ENCODE measurements around the gene MACROD1. TPM values are rescaled to one million over a fixed set of nuclear protein-coding genes. Genes with fewer than 3 reads are reported as not detected.

MACROD1 gene
- total and polyA plus RNA-seq, 7 donors, result 147 to 281 (median 180) TPM

DNA sequence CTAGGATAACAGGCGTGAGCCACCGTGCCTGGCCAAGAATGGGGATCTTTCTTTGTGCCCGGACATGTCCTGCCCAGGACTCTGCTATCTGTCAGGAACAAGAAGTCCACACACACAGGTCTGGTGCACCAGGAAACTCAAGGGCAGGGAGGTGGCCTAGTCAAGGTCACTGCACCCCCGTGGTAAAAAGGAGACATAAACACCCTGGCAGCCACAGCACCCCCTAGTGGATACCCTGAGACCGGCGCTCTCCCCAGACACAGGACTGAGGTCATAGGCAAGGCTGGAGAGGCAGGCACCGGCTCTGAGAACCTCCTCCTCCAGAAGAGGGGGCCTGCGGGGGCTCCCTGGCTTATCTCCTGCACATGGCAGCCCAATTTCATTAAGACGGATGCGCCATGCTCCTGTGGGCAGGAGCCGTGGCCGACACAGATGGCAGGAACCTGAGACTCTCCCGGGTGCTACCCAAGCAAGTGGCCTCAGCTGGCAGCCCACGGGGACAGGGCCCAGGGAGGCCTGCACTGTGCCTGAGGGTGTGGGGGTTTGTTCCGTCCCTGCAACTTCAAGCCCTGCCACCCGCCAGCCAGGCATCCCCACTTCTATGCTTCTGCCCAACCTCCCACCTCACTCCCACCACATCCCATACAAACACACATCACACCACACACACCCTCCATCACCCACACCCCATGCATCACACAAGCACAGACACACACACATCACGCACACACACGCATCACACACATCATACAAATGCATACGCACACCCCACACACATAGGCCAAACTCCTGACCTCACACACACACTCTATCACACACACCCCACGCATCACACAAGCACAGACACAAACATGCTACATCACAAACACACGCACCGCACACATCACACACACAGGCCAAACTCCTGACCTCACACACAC lies 19.6 kb downstream of the MACROD1 start:
- ATAC-seq, result peak in 3 of 4 donors; percentile 24 to 41 (median 25)
- H3K27ac ChIP-seq, result no peak overlapping the region
- intact Hi-C loops (cut with DNase I), result loop anchor here in 1 of 2 donors (5.0 kb wide), 1 partner anchor 44 kb away; no protein-coding TSS in a partner anchor
- WGBS, 3 donors, result 65 to 73% (median 68%) methylated on average over 22 of the region's 22 CpGs
- no peak overlapping the region for H3K4me3 ChIP-seq
- H3K27me3 ChIP-seq (ENCODE audit: insufficient read depth in 3 of 3, low read length in 2 of 3), result no peaks in the 10 kb centered on the region
- TF ChIP-seq, protein P1, sequence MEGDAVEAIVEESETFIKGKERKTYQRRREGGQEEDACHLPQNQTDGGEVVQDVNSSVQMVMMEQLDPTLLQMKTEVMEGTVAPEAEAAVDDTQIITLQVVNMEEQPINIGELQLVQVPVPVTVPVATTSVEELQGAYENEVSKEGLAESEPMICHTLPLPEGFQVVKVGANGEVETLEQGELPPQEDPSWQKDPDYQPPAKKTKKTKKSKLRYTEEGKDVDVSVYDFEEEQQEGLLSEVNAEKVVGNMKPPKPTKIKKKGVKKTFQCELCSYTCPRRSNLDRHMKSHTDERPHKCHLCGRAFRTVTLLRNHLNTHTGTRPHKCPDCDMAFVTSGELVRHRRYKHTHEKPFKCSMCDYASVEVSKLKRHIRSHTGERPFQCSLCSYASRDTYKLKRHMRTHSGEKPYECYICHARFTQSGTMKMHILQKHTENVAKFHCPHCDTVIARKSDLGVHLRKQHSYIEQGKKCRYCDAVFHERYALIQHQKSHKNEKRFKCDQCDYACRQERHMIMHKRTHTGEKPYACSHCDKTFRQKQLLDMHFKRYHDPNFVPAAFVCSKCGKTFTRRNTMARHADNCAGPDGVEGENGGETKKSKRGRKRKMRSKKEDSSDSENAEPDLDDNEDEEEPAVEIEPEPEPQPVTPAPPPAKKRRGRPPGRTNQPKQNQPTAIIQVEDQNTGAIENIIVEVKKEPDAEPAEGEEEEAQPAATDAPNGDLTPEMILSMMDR (IDR thresholded peaks at IDR 0.05), result peak; percentile 43
- peaks cover 0 to 5% of the 10 kb centered on the region in 2 donors for H3K36me3 ChIP-seq (ENCODE audit: insufficient read depth in 1 of 2, low read depth in 1 of 2)
- DNase-seq, result peak; percentile 45 to 66
- H3K9me3 ChIP-seq, result no peaks in the 10 kb centered on the region
- H3K4me1 ChIP-seq, result peaks cover 48% of the 10 kb centered on the region

DNA sequence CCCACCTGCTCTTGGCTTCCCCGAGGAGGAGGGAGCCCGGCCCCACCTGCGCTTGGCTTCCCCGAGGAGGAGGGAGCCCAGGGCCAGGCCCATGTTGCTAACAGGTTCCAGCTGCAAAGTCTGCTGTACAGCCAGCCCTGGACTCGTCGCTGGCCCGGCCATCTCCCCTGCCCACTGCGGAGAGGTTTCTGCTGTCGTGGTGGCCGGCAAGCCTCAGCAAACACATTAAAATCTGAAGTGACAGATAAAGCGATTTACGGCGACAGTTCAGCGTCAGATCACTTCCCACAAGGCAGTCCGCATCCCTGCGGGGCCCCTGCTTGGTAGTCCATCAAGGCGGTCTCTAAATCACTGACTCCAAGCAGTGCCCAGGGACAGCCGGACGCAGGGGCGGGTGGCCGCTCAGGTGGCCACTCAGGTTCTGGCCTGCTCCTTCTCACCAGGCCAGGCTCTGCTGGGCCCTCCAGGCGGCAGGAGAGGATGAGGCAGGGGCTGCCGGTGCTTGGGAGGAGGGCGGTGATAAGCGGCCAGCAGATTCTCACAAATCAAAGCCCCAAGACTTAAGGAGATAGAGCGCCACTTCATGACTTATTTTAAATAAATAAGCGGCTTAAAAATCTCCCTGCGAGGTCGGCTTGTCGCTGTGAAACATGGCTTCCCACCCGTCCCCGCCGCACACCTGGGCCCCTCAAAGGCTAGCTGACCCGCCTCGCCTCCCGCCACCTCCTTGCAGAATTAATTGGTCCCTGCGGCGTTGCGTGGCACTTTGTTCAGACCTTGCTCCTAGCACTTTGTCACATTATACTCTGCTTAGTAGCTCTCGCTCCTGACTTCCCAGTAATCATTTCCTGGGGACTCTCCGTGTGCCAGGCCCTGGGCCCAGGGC lies 21.1 kb downstream of the MACROD1 start:
- Histone ChIP-seq H3K27me3 (ENCODE audit: insufficient read depth in 3 of 3, low read length in 2 of 3) (no peaks in the 10 kb centered on the region), H3K27ac (no peak overlapping the region), H3K9me3 (no peaks in the 10 kb centered on the region), H3K36me3 (ENCODE audit: insufficient read depth in 1 of 2, low read depth in 1 of 2) (peaks cover 0 to 4% of the 10 kb centered on the region in 2 donors), H3K4me3 (no peak overlapping the region), H3K4me1 (peaks cover 43% of the 10 kb centered on the region)
- intact Hi-C loops (cut with DNase I), result loop anchor here in 1 of 2 donors (5.0 kb wide), 1 partner anchor 43 kb away; no protein-coding TSS in a partner anchor
- DNase-seq (no peak), ATAC-seq (no peak)
- 91 to 93% (median 92%) methylated on average over 41 of the region's 41 CpGs for WGBS, 3 donors
- TF ChIP-seq, protein P1 (IDR thresholded peaks at IDR 0.05), result no peak

- no peaks in the 10 kb centered on the region for H3K36me3 ChIP-seq (ENCODE audit: insufficient read depth in 1 of 2, low read depth in 1 of 2)
- H3K27me3 ChIP-seq (ENCODE audit: insufficient read depth in 3 of 3, low read length in 2 of 3), result no peaks in the 10 kb centered on the region
- H3K27ac ChIP-seq, result no peak overlapping the region
- H3K4me3 ChIP-seq, result no peak overlapping the region
- ATAC-seq (peak in 1 of 4 donors; percentile 16), DNase-seq (no peak)
- 37 to 70% (median 38%) methylated on average over 21 of the region's 21 CpGs for WGBS, 3 donors
- H3K9me3 ChIP-seq, result no peaks in the 10 kb centered on the region
- H3K4me1 ChIP-seq, result peaks cover 24% of the 10 kb centered on the region
- intact Hi-C loops (cut with DNase I), result no loop called here
- TF ChIP-seq, protein P1 (IDR thresholded peaks at IDR 0.05), result no peak
These were observed 24.7 kb downstream of the MACROD1 start for GRCh38 chr11:64141081-64141783.

GRCh38 chr11:64140082-64140481 lies 25.8 kb downstream of the MACROD1 start:
- ATAC-seq, result no peak
- TF ChIP-seq, protein P1 (IDR thresholded peaks at IDR 0.05), result no peak
- Histone ChIP-seq H3K36me3 (ENCODE audit: insufficient read depth in 1 of 2, low read depth in 1 of 2) (no peaks in the 10 kb centered on the region), H3K9me3 (no peaks in the 10 kb centered on the region), H3K4me1 (peaks cover 26% of the 10 kb centered on the region), H3K27ac (no peak overlapping the region), H3K27me3 (ENCODE audit: insufficient read depth in 3 of 3, low read length in 2 of 3) (no peaks in the 10 kb centered on the region), H3K4me3 (no peak overlapping the region)
- no peak for DNase-seq
- intact Hi-C loops (cut with DNase I), result no loop called here
- 61 to 91% (median 76%) methylated on average over 8 of the region's 8 CpGs for whole genome bisulfite sequencing, 3 donors

Data from psoas muscle (tissue), 8 donors.